ACHN (cell line): ENCODE results near the gene SLC22A8.
A peak's percentile ranks its signal among the peaks of the same experiment; 100 is the strongest.
"Not testable (repeated sequence)": the region's sequence is repeated elsewhere in the genome, so short reads cannot be mapped to it uniquely, and the experiment has no call there.

ENCODE experiments used
- DNase-seq: peaks from one replicate; pipeline ENCODE4 v3.0.0-alpha.2; 2015
- in situ Hi-C: cut with HindIII; loops from 2 replicates; pipeline ENCODE4 v1.10.0; 2017; ENCODE audit warnings: low sequenced_read_pairs, low pct_ligation_motif_present, low pct_unique_long_range_greater_than_20kb

SLC22A8 gene, protein sequence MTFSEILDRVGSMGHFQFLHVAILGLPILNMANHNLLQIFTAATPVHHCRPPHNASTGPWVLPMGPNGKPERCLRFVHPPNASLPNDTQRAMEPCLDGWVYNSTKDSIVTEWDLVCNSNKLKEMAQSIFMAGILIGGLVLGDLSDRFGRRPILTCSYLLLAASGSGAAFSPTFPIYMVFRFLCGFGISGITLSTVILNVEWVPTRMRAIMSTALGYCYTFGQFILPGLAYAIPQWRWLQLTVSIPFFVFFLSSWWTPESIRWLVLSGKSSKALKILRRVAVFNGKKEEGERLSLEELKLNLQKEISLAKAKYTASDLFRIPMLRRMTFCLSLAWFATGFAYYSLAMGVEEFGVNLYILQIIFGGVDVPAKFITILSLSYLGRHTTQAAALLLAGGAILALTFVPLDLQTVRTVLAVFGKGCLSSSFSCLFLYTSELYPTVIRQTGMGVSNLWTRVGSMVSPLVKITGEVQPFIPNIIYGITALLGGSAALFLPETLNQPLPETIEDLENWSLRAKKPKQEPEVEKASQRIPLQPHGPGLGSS

DNA sequence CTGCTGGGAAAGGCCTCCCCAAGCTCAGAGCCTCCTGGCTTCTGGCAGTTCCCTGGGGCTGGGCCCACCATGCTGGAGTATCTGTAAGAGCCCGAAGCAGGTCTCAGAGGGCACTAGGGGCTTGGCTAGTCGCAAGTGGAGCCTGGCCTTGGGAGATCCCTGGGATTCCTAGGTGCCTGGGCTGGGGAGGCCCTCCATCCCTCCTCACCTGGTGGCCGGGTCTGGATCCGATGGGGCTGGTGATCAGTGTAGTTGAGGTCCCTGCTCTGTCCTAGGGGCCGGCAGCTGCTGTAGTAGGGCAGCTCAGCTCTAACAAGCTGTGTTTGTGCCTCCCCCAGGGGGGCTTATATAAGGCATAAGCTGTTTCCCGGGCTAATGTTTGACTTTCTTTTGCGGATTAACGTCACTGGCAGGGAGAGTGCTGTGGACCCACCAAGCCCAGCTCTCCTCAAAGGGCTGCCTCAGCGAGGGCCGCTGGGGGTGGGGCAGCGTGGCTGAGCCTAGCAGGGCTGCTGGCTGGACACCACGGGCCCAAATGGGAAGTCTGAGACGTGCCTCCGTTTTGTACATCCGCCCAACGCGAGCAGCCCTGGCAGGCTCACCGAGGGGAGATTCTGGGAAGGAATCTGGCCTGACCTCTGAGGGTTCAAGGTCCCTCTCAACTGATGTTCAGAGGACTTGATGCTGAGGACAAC lies at the start of gene SLC22A8:
Gene SLC22A8 (minus strand): TSS at position 321 of the 695 bp plus-strand sequence. CDS start 883 bp downstream, outside the sequence.
- in situ Hi-C loops = no loop called here
- no peak for DNase-seq

DNA sequence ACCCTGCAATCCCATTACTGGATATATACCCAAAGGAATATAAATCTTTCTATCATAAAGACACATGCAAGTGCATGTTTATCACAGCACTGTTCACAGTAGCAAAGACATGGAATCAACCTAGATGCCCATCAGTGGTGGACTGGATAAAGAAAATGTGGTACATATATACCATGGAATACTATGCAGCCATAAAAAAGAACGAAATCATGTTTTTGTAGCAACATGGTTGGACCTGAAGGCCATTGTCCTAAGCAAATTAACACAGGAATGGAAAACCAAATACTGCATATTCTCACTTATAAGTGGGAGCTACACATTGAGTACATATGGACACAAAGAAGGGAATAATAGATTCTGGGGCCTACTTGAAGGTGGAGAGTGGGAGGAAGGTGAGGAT lies 30.6 kb upstream of the SLC22A8 start:
- DNase-seq, in situ Hi-C loops: not testable (repeated sequence)

DNA sequence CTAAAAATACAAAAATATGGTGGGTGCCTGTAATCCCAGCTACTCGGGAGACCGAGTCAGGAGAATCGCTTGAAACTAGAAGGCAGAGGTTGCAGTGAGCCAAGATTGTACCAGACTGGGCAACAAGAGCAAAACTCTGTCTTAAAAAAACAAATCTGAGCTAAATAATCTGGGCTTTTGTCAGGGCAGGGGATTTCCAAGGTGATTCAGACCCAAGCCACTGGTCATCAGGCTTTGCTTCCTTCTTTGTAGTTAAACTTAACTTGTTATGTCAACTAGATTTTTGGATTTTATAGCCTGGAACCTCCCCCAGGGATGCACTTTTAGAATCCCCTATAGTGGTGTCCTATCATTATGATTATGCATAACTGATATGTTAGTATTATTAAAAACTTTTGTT lies 27.0 kb upstream of the SLC22A8 start:
- in situ Hi-C loops = no loop called here

DNA sequence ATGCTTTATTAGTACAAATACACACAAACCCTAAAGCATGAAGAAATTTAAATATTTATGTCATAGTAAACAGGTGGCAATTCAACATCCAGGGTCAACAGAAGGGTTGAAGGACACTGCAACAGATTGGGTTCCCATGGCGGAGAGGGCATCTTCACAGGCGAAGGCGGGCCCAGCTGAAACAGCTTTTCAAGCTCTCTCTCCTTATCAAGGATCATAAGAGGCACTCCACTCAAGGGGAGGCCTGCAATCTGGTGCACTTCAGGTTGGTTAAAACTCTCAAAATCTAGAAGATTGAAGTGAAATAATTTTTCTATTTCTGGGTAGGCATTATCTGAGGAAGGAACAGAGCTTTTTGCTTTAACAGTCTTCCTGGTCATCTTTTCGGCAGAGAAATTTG lies 16.8 kb upstream of the SLC22A8 start:
- in situ Hi-C loops = no loop called here
- no peak for DNase-seq

More for the DNA sequence above, 27.0 kb upstream of the SLC22A8 start:
- no peak for DNase-seq

DNA sequence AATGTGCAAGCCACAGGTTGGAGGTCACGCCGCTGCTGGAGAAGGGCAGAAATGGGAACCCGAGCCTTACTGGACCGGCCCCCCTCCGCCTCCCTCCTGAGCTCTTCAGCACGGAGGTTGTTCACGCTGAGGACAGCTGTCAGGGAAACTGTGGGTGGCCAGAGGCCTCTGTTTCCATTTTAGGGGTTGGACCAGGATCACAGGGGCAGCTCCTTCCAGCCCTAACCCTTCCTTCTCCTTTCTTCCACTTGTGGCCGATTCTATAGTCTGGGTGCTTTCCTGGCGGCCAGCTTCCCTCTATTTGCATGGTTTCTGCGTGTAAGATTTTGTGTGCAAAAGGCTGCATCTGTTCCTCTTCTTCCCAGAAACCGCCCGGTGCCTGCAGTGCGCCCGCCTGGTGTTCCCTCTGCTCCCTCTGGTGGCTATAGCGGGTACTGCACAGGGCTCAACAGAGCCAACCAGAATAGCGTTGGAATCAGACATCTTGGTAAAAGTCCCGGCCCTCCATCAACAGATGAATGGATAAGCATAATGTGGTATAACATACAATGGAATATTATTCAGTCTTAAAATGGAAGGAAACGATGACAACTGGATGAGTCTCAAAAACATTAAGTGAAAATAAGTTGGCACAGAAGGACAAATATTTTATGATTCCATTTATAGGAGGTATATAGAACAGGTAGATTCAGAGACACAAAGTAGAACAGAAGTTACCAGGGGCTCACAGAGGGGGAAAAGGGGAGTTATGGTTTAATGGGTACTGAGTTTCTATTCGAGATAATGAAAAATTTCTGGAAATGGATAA lies 8.4 kb upstream of the SLC22A8 start:
- peak; percentile 54 for DNase-seq
- in situ Hi-C loops = no loop called here

DNA sequence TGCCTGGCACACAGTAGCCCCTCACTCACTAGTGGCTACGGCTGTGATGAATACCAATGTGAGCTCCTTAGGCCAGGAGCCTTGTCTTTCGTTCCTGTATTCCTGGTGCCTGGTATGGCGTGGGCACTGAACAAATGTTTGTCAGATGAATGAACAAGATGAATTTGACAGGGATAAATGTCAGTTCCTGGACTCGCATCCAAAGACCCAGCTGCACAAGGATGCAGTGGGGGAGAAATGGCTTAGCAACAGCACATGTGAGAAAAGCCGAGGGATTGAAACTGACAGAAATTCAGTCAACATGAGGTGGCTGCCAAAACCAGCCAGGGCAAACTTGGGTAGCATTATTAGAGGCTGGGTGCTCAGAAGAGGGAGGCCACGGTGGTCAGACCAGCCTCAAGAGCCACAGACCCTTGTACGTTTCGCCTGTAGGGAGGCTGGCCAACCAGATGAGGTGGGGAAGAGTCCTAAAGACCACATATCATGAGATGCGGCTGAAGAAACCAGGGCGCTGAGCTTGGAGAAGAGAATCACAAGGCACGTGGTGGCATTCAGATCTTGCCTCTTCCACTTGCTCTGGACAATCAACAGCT lies 7.7 kb upstream of the SLC22A8 start:
- in situ Hi-C loops = no loop called here
- DNase-seq = no peak

DNA sequence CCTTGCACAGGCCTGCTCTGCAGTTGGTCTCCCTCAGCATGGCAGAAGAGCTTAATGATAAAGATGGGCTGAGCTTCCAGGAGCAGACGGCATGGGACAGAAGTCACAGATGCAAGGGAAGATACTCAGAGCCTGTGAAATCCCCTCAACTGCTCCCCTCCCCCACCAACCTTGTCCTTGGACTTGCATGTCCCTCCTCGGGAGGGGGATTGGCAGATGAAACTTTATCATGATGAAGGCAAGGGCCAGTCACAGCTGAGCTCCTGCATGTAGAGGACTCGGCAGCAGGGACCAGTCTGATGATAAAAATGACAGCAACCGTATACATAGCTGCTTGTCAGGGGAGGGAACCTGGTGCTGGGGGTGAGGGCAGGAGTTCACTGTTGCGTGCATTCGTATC lies 6.8 kb upstream of the SLC22A8 start:
- in situ Hi-C loops = no loop called here
- DNase-seq = no peak

DNA sequence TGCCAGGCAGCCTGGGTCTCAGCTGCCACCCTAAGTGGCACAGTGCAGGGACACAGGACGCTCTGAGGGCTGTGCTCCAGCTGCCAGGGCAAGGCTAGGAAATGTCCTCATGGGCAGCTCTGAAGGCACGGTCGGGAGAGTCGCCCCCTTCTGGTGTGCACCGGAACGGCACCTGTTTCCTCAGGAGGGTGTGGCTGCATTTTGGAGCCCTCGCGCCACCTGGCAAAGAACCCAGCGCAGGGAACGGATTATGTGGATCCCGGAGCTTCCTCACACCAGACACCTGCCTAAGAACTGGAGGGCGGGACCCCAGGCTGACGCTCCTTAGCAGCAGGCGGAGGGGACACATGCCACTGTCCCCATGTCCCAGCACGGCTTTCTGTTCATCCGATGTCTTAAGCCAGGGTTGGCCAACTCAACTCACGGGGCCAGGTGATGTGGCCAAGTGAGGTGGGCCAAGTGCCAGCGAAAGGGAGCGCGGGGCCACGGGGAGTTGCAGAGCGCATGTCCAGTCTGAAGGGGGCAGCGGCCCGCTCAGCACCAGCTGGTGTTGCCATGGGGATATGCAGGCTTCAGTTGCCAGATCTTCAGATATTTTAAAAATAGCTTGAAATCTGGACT lies 5.1 kb upstream of the SLC22A8 start:
- in situ Hi-C loops = no loop called here
- DNase-seq = no peak

DNA sequence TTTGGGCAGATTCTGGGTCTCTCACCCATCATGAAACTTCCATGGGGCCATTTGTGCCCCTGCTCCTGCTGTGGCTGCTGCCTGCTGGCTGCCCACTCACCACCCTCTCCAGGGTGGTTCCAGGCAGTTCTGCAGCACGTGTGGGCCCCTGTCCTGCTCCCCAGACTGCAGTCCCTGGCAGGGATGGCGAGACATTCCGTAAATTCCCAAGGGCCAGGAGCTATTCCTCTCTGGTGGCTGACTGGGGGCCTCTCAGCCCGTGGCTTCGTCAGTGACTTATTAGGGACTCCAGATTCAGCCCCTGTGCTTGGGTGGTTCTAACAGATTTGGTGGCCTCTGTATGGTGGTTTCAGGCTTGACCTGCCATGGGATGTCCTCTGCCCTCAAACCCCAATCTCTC lies 3.9 kb upstream of the SLC22A8 start:
- DNase-seq = no peak
- in situ Hi-C loops = no loop called here

DNA sequence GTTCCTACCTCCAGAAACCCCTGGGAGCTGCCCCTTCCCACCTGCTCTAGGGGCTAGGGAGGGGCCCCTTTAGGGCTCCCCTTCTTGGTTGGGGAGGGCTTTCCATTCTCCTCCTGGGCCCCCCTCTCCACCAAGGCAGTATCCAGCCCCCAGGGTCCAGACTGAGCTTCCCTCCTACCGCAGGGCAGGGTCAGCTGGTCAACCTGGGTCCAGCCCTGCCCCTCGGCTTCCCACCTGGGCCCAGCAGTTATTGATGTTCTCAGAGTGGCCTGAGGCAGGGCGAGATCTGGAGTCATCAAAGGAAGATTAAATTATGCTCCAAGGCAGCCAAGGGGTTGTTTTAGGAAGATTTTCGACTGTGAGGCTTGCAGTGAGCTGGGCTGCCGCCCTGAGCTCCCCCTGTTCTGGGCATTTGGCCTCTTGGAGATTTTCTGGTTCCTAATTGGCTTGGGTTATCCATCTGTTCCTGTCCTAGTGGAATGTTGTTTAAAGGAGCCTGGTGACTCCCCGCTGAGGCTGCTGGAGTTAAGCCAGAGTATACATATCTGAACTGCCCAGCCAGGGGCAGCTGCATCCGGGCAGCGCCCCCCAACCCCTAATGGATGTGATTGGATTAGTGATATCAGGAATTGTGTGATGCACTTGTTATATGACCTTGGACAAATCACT lies 1.8 kb upstream of the SLC22A8 start:
- in situ Hi-C loops = no loop called here
- DNase-seq = no peak

DNA sequence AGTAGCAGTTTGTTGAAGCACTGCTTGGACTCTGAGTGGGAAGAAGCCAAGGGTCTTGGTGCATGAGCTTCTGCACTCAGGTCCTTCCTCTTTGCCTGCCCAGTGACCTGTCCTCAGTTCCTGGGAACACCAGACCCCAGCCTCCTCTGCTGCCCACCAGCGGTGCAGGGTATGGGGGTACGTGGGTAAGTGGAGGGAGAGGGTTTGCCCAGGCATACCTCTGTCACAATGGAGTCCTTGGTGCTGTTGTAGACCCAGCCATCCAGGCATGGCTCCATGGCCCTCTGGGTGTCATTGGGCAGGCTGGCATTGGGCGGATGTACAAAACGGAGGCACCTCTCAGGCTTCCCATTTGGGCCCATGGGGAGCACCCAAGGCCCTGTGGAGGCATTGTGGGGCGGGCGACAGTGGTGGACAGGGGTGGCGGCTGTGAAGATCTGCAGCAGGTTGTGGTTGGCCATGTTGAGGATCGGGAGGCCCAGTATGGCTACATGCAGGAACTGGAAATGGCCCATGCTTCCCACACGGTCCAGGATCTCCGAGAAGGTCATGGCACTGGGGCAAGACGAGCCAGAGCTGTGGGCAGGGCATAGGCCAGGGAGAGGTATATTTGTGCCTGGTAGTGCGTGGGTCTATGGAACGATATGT lies 1.1 kb downstream of the SLC22A8 start:
- in situ Hi-C loops = no loop called here
- no peak for DNase-seq

DNA sequence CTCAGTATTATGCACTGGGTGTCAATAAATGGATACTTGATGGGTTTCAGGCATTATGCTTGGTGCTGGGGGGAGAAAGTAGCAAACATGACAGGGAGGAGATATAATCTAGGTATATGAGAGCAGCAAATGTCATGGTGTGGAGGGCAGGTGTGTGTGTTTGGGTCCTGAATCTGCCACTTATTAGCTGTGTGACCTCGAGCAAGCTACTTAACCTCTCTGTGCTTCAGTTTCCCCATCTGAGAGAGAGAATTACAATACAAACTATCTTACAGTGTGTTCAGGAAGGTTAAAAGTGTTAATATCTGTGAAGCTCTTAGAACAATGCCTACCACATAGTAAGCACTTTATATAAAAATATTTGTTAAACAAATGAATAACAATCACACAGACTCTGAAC lies 2.8 kb downstream of the SLC22A8 start:
- in situ Hi-C loops = no loop called here
- no peak for DNase-seq

DNA sequence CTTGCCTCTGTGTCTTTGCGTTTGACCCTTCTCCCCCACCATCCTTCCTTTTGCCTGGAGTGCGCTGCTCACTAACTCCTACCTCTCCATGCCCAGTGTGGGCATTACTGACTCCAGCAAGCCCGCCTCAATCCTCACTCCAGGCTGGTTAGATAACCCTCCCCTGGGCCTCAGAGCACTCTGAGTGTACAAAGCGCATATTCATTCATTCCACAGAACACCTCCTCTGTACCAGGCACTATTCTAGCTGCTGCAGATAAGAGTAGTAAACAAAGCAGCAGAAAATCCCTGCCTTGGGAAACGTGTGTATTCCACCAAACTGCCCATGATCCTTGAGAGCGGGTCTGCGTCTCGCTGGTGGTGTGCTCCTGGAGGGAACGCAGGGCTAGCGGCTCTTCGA lies 3.2 kb downstream of the SLC22A8 start:
- in situ Hi-C loops = no loop called here
- DNase-seq = no peak

DNA sequence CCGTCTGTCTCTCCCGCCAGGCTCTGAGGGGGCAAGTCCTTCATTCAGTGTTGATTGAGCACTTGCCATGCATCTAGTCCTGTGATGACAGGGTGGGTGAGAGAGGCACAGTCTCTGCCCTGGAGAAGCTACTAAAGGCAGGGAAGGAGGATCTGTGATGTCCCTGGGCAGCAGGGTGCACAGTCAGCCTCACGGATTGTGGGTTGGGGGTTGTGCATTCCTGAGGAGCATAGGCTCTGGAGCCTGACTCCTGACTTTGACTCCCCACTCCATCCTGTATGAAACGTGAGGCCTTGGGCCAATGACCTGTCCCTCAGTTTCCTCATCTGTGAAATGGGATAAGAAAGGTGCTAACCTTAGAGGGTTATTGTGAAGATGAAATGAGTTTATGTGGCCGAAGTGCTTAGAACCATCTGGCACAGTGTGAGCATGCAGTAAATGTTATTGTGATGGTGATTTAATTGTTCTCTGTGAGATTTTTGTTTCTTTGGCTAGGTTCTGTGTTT lies 4.7 kb downstream of the SLC22A8 start:
- in situ Hi-C loops = no loop called here
- no peak for DNase-seq

DNA sequence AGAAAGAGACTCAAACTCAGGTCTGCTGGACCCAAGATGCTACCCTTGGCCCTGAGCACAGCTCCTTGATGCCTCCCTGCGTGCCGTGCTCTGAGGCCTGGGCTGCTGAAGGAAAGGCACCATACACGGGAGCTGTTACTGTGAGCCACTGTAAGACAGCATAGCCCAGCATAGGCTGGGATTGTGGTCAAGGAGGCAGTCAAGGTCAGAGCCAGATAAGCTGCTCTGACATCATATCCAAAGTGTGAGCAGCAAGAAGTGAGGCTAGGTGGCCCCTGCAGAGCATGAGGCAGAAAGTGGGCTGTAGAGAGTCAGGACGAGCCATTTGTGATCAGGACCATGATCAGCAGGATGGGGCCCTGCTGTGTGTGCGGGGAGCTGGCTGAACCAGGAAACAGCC lies 7.7 kb downstream of the SLC22A8 start:
- DNase-seq = no peak
- in situ Hi-C loops = no loop called here

DNA sequence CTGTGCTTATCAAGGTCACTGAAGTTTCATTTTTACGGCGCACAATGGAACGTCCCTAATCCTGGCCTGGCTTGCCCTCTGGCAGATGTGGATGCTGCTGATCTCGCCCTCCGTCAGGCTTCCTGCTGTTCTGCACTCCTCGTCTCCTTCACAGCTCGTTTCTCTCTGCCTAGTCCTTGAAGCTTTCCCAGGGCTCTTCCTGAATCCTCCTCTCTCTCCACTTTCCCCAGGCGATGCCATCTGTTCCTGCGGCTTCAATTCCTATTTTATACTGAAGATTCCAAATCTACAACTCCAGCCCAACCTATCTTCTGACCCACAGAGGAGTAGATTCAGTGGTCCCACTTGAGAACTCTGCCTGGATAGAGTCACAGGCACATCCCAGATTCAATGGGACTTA lies 14.2 kb downstream of the SLC22A8 start:
- DNase-seq = no peak
- in situ Hi-C loops = no loop called here

DNA sequence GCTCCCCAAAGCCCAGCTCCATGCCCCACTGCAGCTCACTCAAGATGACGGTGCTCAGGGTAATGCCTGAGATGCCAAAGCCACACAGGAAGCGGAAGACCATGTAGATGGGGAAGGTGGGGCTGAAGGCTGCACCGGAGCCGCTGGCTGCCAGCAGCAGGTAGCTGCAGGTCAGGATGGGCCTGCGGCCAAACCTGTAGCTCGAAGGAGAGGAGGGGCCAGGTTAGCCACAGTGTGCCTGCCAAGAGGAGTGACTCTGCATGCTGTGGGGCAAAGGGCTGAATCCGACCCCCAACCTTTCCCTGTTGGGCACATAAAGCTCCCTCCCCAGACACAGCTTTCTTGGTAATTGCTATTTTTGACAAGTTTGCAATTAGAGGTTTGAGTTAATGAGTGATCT lies 16.0 kb downstream of the SLC22A8 start:
- in situ Hi-C loops = no loop called here
- DNase-seq = no peak
